ENCODE measurements around the gene VWCE. TPM values are rescaled to one million over a fixed set of nuclear protein-coding genes. Genes with fewer than 3 reads are reported as not detected.

Gene VWCE
- total and polyA plus RNA-seq, 9 of the 15 experiments (the other 6 are each of a cell fraction or from before 2014, with no cell fraction given) = 0.06 to 1.6 (median 0.63) TPM; not detected in 1

DNA sequence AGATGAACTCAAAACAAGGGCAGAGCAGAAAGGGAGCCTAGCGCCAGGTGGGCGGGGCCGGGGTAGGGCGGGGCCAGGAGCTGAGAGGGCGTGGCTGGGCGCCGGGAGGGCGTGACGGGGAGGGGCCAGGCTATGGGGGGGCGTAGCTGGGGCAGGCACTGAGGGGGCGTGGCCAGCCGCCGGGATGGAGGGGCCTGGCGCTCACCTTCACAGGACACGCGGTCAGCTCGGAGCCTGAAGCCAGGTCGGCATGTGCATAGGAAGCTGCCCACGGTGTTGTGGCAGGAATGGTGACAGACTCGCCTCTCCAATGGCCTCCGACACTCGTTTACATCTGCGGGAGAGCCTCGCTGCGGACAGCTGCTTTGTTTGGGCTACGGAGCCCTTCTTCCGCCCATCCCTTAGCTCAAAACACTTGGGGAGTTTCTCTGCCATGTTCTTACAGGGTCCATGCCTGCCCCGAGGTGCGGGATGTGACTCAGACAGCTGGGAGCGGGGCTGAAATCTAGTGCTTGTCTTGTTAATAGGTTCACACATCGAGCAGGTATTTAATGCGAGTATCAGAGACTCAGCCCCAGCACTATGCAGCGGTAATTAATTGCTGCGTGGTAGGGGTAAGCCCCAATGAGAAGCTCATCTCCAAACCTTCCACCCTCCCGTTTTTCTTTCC, 13.4 kb downstream of the VWCE start:
- FAIRE-seq (peak; percentile 69), ATAC-seq (peak; percentile 98), DNase-seq (ENCODE audit: extremely low read depth in 1 of 4, low spot score in 3 of 4) (peak; percentile 86 to 99 (median 98))
- Histone ChIP-seq H2AFZ (ENCODE audit: low read depth, low read length) (peak overlapping the region; percentile 89), H3K36me3 (ENCODE audit: control insufficient read depth, insufficient read depth, low read length) (peaks cover 5% of the 10 kb centered on the region; the same call in 2 of the 3 replicates), H3K4me2 (ENCODE audit: insufficient read depth, low read length) (peak overlapping the region; percentile 71), H3K4me3 (no peak overlapping the region), H3K27ac (ENCODE audit: extremely low read depth, low read depth, low read length) (no peak overlapping the region; the same call in 2 of the 3 replicates), H4K20me1 (replicated peaks; ENCODE audit: control insufficient read depth, insufficient read depth, low read length) (no peaks in the 10 kb centered on the region), H3K9me1 (ENCODE audit: control insufficient read depth, insufficient read depth, low read length) (no peaks in the 10 kb centered on the region), H3K9ac (ENCODE audit: insufficient read depth in 1 of 2, low read depth in 2 of 2, low read length in 2 of 2) (peak overlapping the region; percentile 35 to 79; a peak in 3 of 4 replicates), H3K9me3 (replicated peaks; ENCODE audit: control insufficient read depth, insufficient read depth, low read depth, low read length) (no peaks in the 10 kb centered on the region), H3K79me2 (ENCODE audit: control insufficient read depth, insufficient read depth, low read length) (no peaks in the 10 kb centered on the region), H3K27me3 (ENCODE audit: control insufficient read depth in 2 of 2, insufficient read depth in 2 of 2, low read length in 2 of 2) (no peaks in the 10 kb centered on the region), H3K4me1 (replicated peaks in 1 of 2; ENCODE audit: control insufficient read depth in 2 of 2, insufficient read depth in 2 of 2, low read length in 2 of 2) (peaks cover 16 to 33% of the 10 kb centered on the region in 2 experiments; a peak in 4 of 5 replicates)
- WGBS (ENCODE audit: insufficient coverage, low coverage, missing lambda C conversion rate) = 36% methylated on average over 20 of the region's 35 CpGs
- intact Hi-C loops (cut with micrococcal nuclease) (no loop called here), in situ Hi-C loops (cut with MboI) (no loop called here)
- ChIA-PET POLR2A (interaction anchor here (0.6 to 1.7 kb wide), 8 partner anchors 15 to 168 kb away, joined by 3 to 6 read pairs (median 4); no protein-coding TSS in a partner anchor), CTCF (ENCODE audit: low intra/inter-chr PET ratio) (no interaction called here)
- no TSS peak for BruUV-seq (replicated peaks)
- TF ChIP-seq ARID1B (IDR thresholded peaks at IDR 0.05) (no peak), HMGN3 (IDR thresholded peaks at IDR 0.05; ENCODE audit: borderline replicate concordance, extremely low read depth, insufficient read length, low read depth, low read length) (peak; percentile 57), MAZ (CRISPR knock-in tag; conservative IDR thresholded peaks at IDR 0.05 in 1 of 2, IDR thresholded peaks at IDR 0.05 in 1 of 2) (peak in 1 of 2 experiments; percentile 59; a peak in 1 of 4 replicates), KLF6 (CRISPR knock-in tag; IDR thresholded peaks at IDR 0.05; ENCODE audit: borderline replicate concordance) (no peak), L3MBTL2 (IDR thresholded peaks at IDR 0.05) (peak; percentile 77; the same call in 1 of the 2 replicates), MNT (conservative IDR thresholded peaks at IDR 0.05) (peak in 1 of 2 experiments; percentile 47; a peak in 1 of 4 replicates), ZNF165 (CRISPR knock-in tag; IDR thresholded peaks at IDR 0.05; ENCODE audit: borderline replicate concordance) (no peak), TOE1 (IDR thresholded peaks at IDR 0.05; ENCODE audit: borderline replicate concordance) (no peak), TOE1 (CRISPR knock-in tag; IDR thresholded peaks at IDR 0.05; ENCODE audit: borderline replicate concordance, low read depth) (no peak), CCNT2 (IDR thresholded peaks at IDR 0.05; ENCODE audit: borderline replicate concordance, extremely low read depth, insufficient read length, low read depth, low read length) (peak; percentile 75), ZNF830 (CRISPR knock-in tag; IDR thresholded peaks at IDR 0.05) (no peak), PHF21A (IDR thresholded peaks at IDR 0.05; ENCODE audit: borderline replicate concordance, low read depth) (no peak)
- TF ChIP-seq, protein P1, sequence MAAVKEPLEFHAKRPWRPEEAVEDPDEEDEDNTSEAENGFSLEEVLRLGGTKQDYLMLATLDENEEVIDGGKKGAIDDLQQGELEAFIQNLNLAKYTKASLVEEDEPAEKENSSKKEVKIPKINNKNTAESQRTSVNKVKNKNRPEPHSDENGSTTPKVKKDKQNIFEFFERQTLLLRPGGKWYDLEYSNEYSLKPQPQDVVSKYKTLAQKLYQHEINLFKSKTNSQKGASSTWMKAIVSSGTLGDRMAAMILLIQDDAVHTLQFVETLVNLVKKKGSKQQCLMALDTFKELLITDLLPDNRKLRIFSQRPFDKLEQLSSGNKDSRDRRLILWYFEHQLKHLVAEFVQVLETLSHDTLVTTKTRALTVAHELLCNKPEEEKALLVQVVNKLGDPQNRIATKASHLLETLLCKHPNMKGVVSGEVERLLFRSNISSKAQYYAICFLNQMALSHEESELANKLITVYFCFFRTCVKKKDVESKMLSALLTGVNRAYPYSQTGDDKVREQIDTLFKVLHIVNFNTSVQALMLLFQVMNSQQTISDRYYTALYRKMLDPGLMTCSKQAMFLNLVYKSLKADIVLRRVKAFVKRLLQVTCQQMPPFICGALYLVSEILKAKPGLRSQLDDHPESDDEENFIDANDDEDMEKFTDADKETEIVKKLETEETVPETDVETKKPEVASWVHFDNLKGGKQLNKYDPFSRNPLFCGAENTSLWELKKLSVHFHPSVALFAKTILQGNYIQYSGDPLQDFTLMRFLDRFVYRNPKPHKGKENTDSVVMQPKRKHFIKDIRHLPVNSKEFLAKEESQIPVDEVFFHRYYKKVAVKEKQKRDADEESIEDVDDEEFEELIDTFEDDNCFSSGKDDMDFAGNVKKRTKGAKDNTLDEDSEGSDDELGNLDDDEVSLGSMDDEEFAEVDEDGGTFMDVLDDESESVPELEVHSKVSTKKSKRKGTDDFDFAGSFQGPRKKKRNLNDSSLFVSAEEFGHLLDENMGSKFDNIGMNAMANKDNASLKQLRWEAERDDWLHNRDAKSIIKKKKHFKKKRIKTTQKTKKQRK (IDR thresholded peaks at IDR 0.05; ENCODE audit: borderline replicate concordance, low read depth, low read length) = no peak
- TF ChIP-seq, protein P2, sequence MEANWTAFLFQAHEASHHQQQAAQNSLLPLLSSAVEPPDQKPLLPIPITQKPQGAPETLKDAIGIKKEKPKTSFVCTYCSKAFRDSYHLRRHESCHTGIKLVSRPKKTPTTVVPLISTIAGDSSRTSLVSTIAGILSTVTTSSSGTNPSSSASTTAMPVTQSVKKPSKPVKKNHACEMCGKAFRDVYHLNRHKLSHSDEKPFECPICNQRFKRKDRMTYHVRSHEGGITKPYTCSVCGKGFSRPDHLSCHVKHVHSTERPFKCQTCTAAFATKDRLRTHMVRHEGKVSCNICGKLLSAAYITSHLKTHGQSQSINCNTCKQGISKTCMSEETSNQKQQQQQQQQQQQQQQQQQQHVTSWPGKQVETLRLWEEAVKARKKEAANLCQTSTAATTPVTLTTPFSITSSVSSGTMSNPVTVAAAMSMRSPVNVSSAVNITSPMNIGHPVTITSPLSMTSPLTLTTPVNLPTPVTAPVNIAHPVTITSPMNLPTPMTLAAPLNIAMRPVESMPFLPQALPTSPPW (CRISPR knock-in tag; IDR thresholded peaks at IDR 0.05) = peak; percentile 53; the same call in 1 of the 2 replicates
